WTC11 (cell line): ENCODE data around the gene IL10RA. TPM values are rescaled to one million over a fixed set of nuclear protein-coding genes. Genes with fewer than 3 reads are reported as not detected.

Experiments used
- ATAC-seq: fragments of 200-7000 bp; cut with Tn5 transposase; 2 replicates; pipeline ENCODE4 v1.10.0; 2021; ENCODE audit warnings: mild to moderate bottlenecking, moderate library complexity
- CTCF ChIA-PET: fragments of 300-600 bp; sonication (Branson Sonifier 250); formaldehyde crosslinking; loops from one replicate; lab custom pipeline; 2021; ENCODE audit warnings: antibody characterized with exemption; lab: Charles Lee
- POLR2A ChIA-PET: fragments of 350-600 bp; sonication (Branson Sonifier 250); formaldehyde crosslinking; loops from one replicate; lab custom pipeline; 2021; ENCODE audit warnings: antibody characterized with exemption; lab: Charles Lee
- DNase-seq: peaks from one replicate; pipeline ENCODE4 v3.0.0; 2021; ENCODE audit warnings: low spot score
- H3K27ac Mint-ChIP-seq: 2 replicates; pipeline ENCODE4 v1.8.0; 2021; ENCODE audit warnings: mixed read lengths
- H3K27me3 Mint-ChIP-seq: 2 replicates; pipeline ENCODE4 v1.8.0; 2021; ENCODE audit warnings: low read depth, mild to moderate bottlenecking, moderate library complexity, mixed read lengths
- H3K36me3 Mint-ChIP-seq: 2 replicates; pipeline ENCODE4 v1.8.0; 2021; ENCODE audit warnings: mixed read lengths
- H3K4me1 Mint-ChIP-seq: 2 replicates; pipeline ENCODE4 v1.8.0; 2022; ENCODE audit warnings: mixed read lengths
- H3K4me3 Mint-ChIP-seq: 2 replicates; pipeline ENCODE4 v1.8.0; 2021; ENCODE audit warnings: mild to moderate bottlenecking, moderate library complexity, mixed read lengths
- H3K9me3 Mint-ChIP-seq: 2 replicates; pipeline ENCODE4 v1.8.0; 2021; ENCODE audit warnings: mixed read lengths
- CREB1 ChIP-seq: sonication (generic); formaldehyde crosslinking; IDR thresholded peaks from 2 replicates; pipeline ENCODE4 v1.8.0; 2023; ENCODE audit warnings: mild to moderate bottlenecking, missing genetic modification reagents
- ELF4 ChIP-seq: sonication (generic); formaldehyde crosslinking; IDR thresholded peaks from 2 replicates; pipeline ENCODE4 v1.8.1; 2022; ENCODE audit warnings: low read depth, mild to moderate bottlenecking, moderate library complexity, missing genetic modification reagents
- ERG ChIP-seq: fragments of 250-450 bp; sonication (Bioruptor Pico); IDR thresholded peaks from 2 replicates; pipeline ENCODE4 v1.8.0; 2021; ENCODE audit warnings: mild to moderate bottlenecking
- FOXP1 ChIP-seq: sonication (generic); formaldehyde crosslinking; IDR thresholded peaks from 2 replicates; pipeline ENCODE4 v1.8.0; 2022; ENCODE audit warnings: missing genetic modification reagents, mild to moderate bottlenecking, moderate library complexity, borderline replicate concordance
- GRHL2 ChIP-seq: fragments of 250-450 bp; sonication (Bioruptor Pico); IDR thresholded peaks from 2 replicates; pipeline ENCODE4 v1.8.0; 2022; ENCODE audit warnings: mild to moderate bottlenecking, moderate library complexity; ENCODE audit not compliant: insufficient replicate concordance, severe bottlenecking
- HMGXB4 ChIP-seq: sonication (generic); formaldehyde crosslinking; IDR thresholded peaks from 2 replicates; pipeline ENCODE4 v1.8.1; 2023; ENCODE audit warnings: mild to moderate bottlenecking, moderate library complexity, missing genetic modification reagents
- IRF1 ChIP-seq: sonication (generic); formaldehyde crosslinking; IDR thresholded peaks from 2 replicates; pipeline ENCODE4 v1.8.0; 2023; ENCODE audit warnings: missing genetic modification reagents
- NFE2L1 ChIP-seq: sonication (generic); formaldehyde crosslinking; IDR thresholded peaks from 2 replicates; pipeline ENCODE4 v1.8.1; 2023; ENCODE audit warnings: missing genetic modification reagents
- OVOL2 ChIP-seq: fragments of 250-450 bp; sonication (Bioruptor Pico); IDR thresholded peaks from 2 replicates; pipeline ENCODE4 v1.9.0; 2021; ENCODE audit warnings: mild to moderate bottlenecking, borderline replicate concordance
- RORB ChIP-seq: fragments of 250-450 bp; sonication (Bioruptor Pico); IDR thresholded peaks from 2 replicates; pipeline ENCODE4 v1.9.0; 2021; ENCODE audit warnings: mild to moderate bottlenecking
- SMAD3 ChIP-seq: sonication (generic); formaldehyde crosslinking; IDR thresholded peaks from 2 replicates; pipeline ENCODE4 v1.8.0; 2022; ENCODE audit warnings: missing genetic modification reagents, mild to moderate bottlenecking, borderline replicate concordance
- TEAD4 ChIP-seq: sonication (generic); formaldehyde crosslinking; IDR thresholded peaks from 2 replicates; pipeline ENCODE4 v1.8.0; 2022; ENCODE audit warnings: mild to moderate bottlenecking, missing genetic modification reagents
- ZMAT4 ChIP-seq: fragments of 250-450 bp; sonication (Bioruptor Pico); IDR thresholded peaks from 2 replicates; pipeline ENCODE4 v1.9.0; 2021; ENCODE audit warnings: mild to moderate bottlenecking
- ZNF138 ChIP-seq: sonication (generic); formaldehyde crosslinking; conservative IDR thresholded peaks from 2 replicates; pipeline ENCODE4 v1.8.1; 2022; ENCODE audit warnings: mild to moderate bottlenecking, moderate library complexity, missing genetic modification reagents
- ZNF263 ChIP-seq: sonication (generic); formaldehyde crosslinking; IDR thresholded peaks from 2 replicates; pipeline ENCODE4 v1.8.1; 2022; ENCODE audit warnings: low read depth, mild to moderate bottlenecking, moderate library complexity, missing genetic modification reagents
- ZNF281 ChIP-seq: sonication (generic); formaldehyde crosslinking; IDR thresholded peaks from 2 replicates; pipeline ENCODE4 v1.8.0; 2023; ENCODE audit warnings: mild to moderate bottlenecking, missing genetic modification reagents
- ZNF532 ChIP-seq: fragments of 250-450 bp; sonication (Bioruptor Pico); IDR thresholded peaks from 2 replicates; pipeline ENCODE4 v1.9.0; 2021; ENCODE audit warnings: mild to moderate bottlenecking, borderline replicate concordance
- ZSCAN18 ChIP-seq: fragments of 250-450 bp; sonication (Bioruptor Pico); IDR thresholded peaks from 2 replicates; pipeline ENCODE4 v2.1.2; 2022; ENCODE audit warnings: mild to moderate bottlenecking, moderate library complexity
- total RNA-seq: library from RNA; stranded (reverse); gene quantifications from 3 replicates; pipeline ENCODE4 v1.2.3, GENCODE V29; 2021
- TF ChIP-seq, protein P1 (sequence below): sonication (generic); formaldehyde crosslinking; IDR thresholded peaks from 2 replicates; pipeline ENCODE4 v1.8.1; 2022; ENCODE audit warnings: missing genetic modification reagents, borderline replicate concordance

The IL10RA gene
- total RNA-seq, 1 experiment from 2014 or later: 0.74 TPM

DNA sequence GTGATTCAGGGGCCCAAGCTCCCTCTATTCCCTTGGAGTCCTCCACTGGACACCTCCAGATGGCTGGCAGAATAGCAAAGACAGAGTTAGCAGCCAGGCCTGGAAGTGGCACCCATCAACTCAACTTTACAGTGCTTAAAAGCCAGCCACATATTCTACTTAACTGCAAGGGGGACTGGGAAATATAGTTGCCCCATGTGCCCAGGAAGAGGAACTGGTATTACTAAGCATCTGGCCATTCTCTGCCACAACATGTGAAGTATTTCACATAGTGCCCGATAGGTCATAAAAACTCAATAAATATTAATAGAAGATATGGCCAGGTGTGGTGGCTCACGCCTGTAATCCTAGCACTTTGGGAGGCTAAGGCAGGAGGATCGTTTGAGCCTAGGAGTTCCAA lies 5.5 kb upstream of the IL10RA start:
- Mint-ChIP-seq H3K9me3 (peaks cover 4% of the 10 kb centered on the region; the same call in 1 of the 2 replicates), H3K4me3 (no peak overlapping the region), H3K27ac (no peak overlapping the region), H3K36me3 (no peaks in the 10 kb centered on the region), H3K27me3 (peaks cover 23% of the 10 kb centered on the region), H3K4me1 (peaks cover 6% of the 10 kb centered on the region)
- TF ChIP-seq GRHL2: no peak
- no peak for TF ChIP-seq ZNF532 (CRISPR knock-in tag)
- TF ChIP-seq ERG (CRISPR knock-in tag): no peak
- TF ChIP-seq ZSCAN18: no peak
- TF ChIP-seq ELF4 (CRISPR knock-in tag): no peak
- no peak for TF ChIP-seq ZNF263
- TF ChIP-seq TEAD4 (CRISPR knock-in tag): no peak
- TF ChIP-seq, protein P1, sequence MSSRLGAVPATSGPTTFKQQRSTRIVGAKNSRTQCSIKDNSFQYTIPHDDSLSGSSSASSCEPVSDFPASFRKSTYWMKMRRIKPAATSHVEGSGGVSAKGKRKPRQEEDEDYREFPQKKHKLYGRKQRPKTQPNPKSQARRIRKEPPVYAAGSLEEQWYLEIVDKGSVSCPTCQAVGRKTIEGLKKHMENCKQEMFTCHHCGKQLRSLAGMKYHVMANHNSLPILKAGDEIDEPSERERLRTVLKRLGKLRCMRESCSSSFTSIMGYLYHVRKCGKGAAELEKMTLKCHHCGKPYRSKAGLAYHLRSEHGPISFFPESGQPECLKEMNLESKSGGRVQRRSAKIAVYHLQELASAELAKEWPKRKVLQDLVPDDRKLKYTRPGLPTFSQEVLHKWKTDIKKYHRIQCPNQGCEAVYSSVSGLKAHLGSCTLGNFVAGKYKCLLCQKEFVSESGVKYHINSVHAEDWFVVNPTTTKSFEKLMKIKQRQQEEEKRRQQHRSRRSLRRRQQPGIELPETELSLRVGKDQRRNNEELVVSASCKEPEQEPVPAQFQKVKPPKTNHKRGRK (CRISPR knock-in tag): no peak
- no peak for TF ChIP-seq CREB1 (CRISPR knock-in tag)
- TF ChIP-seq SMAD3 (CRISPR knock-in tag): no peak
- no peak for TF ChIP-seq OVOL2 (CRISPR knock-in tag)
- TF ChIP-seq RORB: no peak
- TF ChIP-seq ZNF281 (CRISPR knock-in tag): no peak
- no peak for TF ChIP-seq FOXP1 (CRISPR knock-in tag)
- CTCF ChIA-PET: no interaction called here
- no peak for ATAC-seq
- POLR2A ChIA-PET: no interaction called here
- no peak for DNase-seq

GRCh38 chr11:117983163-117983475 lies 3.1 kb upstream of the IL10RA start:
- POLR2A ChIA-PET: no interaction called here
- ATAC-seq (no peak), DNase-seq (no peak)

More at GRCh38 chr11:117983163-117983475, 3.1 kb upstream of the IL10RA start:
- peaks cover 14% of the 10 kb centered on the region for H3K4me1 Mint-ChIP-seq
- H3K27ac Mint-ChIP-seq: no peak overlapping the region
- H3K9me3 Mint-ChIP-seq: peaks cover 4% of the 10 kb centered on the region; the same call in 1 of the 2 replicates
- peaks cover 46% of the 10 kb centered on the region for H3K27me3 Mint-ChIP-seq
- TF ChIP-seq FOXP1 (CRISPR knock-in tag): no peak
- no peak for TF ChIP-seq IRF1
- no peak for TF ChIP-seq ZMAT4 (CRISPR knock-in tag)
- no peak for TF ChIP-seq ELF4 (CRISPR knock-in tag)
- TF ChIP-seq GRHL2: no peak
- TF ChIP-seq ZNF138 (CRISPR knock-in tag): no peak
- no peak for TF ChIP-seq HMGXB4 (CRISPR knock-in tag)
- TF ChIP-seq NFE2L1 (CRISPR knock-in tag): no peak
- TF ChIP-seq, all 79 proteins: peak for 0
- Mint-ChIP-seq H3K36me3 (no peaks in the 10 kb centered on the region), H3K4me3 (no peak overlapping the region)
- CTCF ChIA-PET: interaction anchor here (2.0 kb wide), 1 partner anchor 36 kb away, joined by 10 read pairs; no protein-coding TSS in a partner anchor
